OCI-LY1 (cell line): ENCODE results near the gene IGF1.

Experiments
- H2AFZ ChIP-seq: fragments of 200-600 bp; sonication (generic), shearing (Covaris generic); 2 replicates; pipeline ENCODE4 v1.6.0; 2014; ENCODE audit warnings: antibody characterized with exemption, mild to moderate bottlenecking, low read length
- H3F3A ChIP-seq: fragments of 200-600 bp; sonication (generic), shearing (Covaris generic); 2 replicates; pipeline ENCODE4 v1.6.0; 2014; ENCODE audit warnings: mild to moderate bottlenecking, antibody characterized with exemption, low read length, moderate library complexity; ENCODE audit not compliant: insufficient read depth
- H3K27ac ChIP-seq: fragments of 200-600 bp; sonication (generic); 2 replicates; pipeline ENCODE4 v1.5.1; 2014; ENCODE audit warnings: low read length, mixed run types, mild to moderate bottlenecking, low read depth; ENCODE audit not compliant: poor library complexity, severe bottlenecking
- H3K27me3 ChIP-seq: fragments of 200-600 bp; sonication (generic); 2 replicates; pipeline ENCODE4 v1.6.0; 2014; ENCODE audit warnings: antibody characterized with exemption, mild to moderate bottlenecking, low read length, moderate library complexity; ENCODE audit not compliant: insufficient read depth
- H3K36me3 ChIP-seq: fragments of 200-600 bp; sonication (generic); 2 replicates; pipeline ENCODE4 v1.6.1; 2014; ENCODE audit warnings: mild to moderate bottlenecking, antibody characterized with exemption, low read length, moderate library complexity, mixed read lengths; ENCODE audit not compliant: insufficient read depth
- H3K4me1 ChIP-seq: fragments of 200-600 bp; sonication (generic); 2 replicates; pipeline ENCODE4 v1.5.1; 2014; ENCODE audit warnings: mild to moderate bottlenecking, low read length, moderate library complexity; ENCODE audit not compliant: insufficient read depth, severe bottlenecking
- H3K4me2 ChIP-seq: fragments of 200-600 bp; sonication (generic), shearing (Covaris generic); 2 replicates; pipeline ENCODE4 v1.6.1; 2014; ENCODE audit warnings: low read length
- H3K4me3 ChIP-seq: fragments of 200-600 bp; sonication (generic); 2 replicates; pipeline ENCODE4 v1.5.1; 2014; ENCODE audit warnings: low read length, low read depth, mild to moderate bottlenecking, mixed read lengths; ENCODE audit not compliant: poor library complexity, severe bottlenecking
- H3K79me2 ChIP-seq: fragments of 200-600 bp; shearing (Covaris generic); 2 replicates; pipeline ENCODE4 v1.6.1; 2016; ENCODE audit warnings: mixed run types, low read length, mixed read lengths; ENCODE audit not compliant: insufficient read depth
- H3K9ac ChIP-seq: fragments of 200-600 bp; sonication (generic), shearing (Covaris generic); 2 replicates; pipeline ENCODE4 v1.6.1; 2014; ENCODE audit warnings: mild to moderate bottlenecking, low read length, mixed read lengths
- H3K9me2 ChIP-seq: fragments of 200-600 bp; sonication (generic), shearing (Covaris generic); 2 replicates; pipeline ENCODE4 v1.6.1; 2014; ENCODE audit warnings: low read depth, mild to moderate bottlenecking, low read length, mixed read lengths
- H3K9me3 ChIP-seq: fragments of 200-600 bp; shearing (Covaris generic); 2 replicates; pipeline ENCODE4 v1.6.1; 2014; ENCODE audit warnings: low read length, mixed read lengths
- H4K20me1 ChIP-seq: fragments of 200-600 bp; sonication (generic), shearing (Covaris generic); 2 replicates; pipeline ENCODE4 v1.6.0; 2016; ENCODE audit warnings: mild to moderate bottlenecking, low read length; ENCODE audit not compliant: insufficient read depth
- CTCF ChIP-seq: fragments of 200-600 bp; sonication (generic), shearing (Covaris generic); IDR thresholded peaks from 2 replicates; pipeline ENCODE4 v1.5.1; 2017; ENCODE audit warnings: mild to moderate bottlenecking, antibody characterized with exemption, low read length, moderate library complexity, mixed read lengths
- EZH2 ChIP-seq: fragments of 200-600 bp; sonication (generic), shearing (Covaris generic); IDR thresholded peaks from 2 replicates; pipeline ENCODE4 v1.8.0; 2017; ENCODE audit warnings: borderline replicate concordance, mixed run types, mild to moderate bottlenecking, antibody characterized with exemption, low read length, moderate library complexity, mixed read lengths

Gene IGF1

GRCh38 chr12:102480406-102480805 is at the start of gene IGF1:
Gene IGF1, minus strand, starts transcription at chr12:102480563. Its CDS starts 182 bp downstream, at chr12:102480381.
- Histone ChIP-seq H3K4me3 (no peak within 1 kb of the TSS), H2AFZ (no peak within 1 kb of the TSS), H3K27ac (no peak within 1 kb of the TSS), H3K9ac (no peak within 1 kb of the TSS), H3K4me1 (peaks cover 6% of the 10 kb centered on the region), H3K27me3 (no peaks in the 10 kb centered on the region), H4K20me1 (no peaks in the 10 kb centered on the region), H3K36me3 (no peaks in the 10 kb centered on the region), H3F3A (no peaks in the 10 kb centered on the region), H3K9me3 (no peaks in the 10 kb centered on the region), H3K79me2 (no peaks in the 10 kb centered on the region), H3K4me2 (no peak within 1 kb of the TSS), H3K9me2 (no peaks in the 10 kb centered on the region)
- TF ChIP-seq EZH2 (no peak), CTCF (no peak)

GRCh38 chr12:102528111-102528510 is 47.7 kb upstream of the IGF1 start:
- H3K9ac ChIP-seq = no peak overlapping the region
- H3K9me3 ChIP-seq = no peaks in the 10 kb centered on the region
- no peaks in the 10 kb centered on the region for H4K20me1 ChIP-seq
- no peaks in the 10 kb centered on the region for H3K27me3 ChIP-seq
- TF ChIP-seq EZH2 (no peak), CTCF (no peak)
- no peak overlapping the region for H2AFZ ChIP-seq
- no peaks in the 10 kb centered on the region for H3K36me3 ChIP-seq
- H3K4me3 ChIP-seq = no peak overlapping the region
- H3F3A ChIP-seq = no peaks in the 10 kb centered on the region
- H3K4me1 ChIP-seq = no peaks in the 10 kb centered on the region
- no peak overlapping the region for H3K4me2 ChIP-seq
- no peaks in the 10 kb centered on the region for H3K79me2 ChIP-seq
- H3K27ac ChIP-seq = no peak overlapping the region
- no peaks in the 10 kb centered on the region for H3K9me2 ChIP-seq

GRCh38 chr12:102527171-102527720 is 46.9 kb upstream of the IGF1 start:
- Histone ChIP-seq H3K4me1 (no peaks in the 10 kb centered on the region), H3K27ac (no peak overlapping the region), H2AFZ (no peak overlapping the region), H3K9me3 (no peaks in the 10 kb centered on the region), H3K9me2 (no peaks in the 10 kb centered on the region), H4K20me1 (no peaks in the 10 kb centered on the region), H3K4me2 (no peak overlapping the region), H3K4me3 (no peak overlapping the region), H3K27me3 (no peaks in the 10 kb centered on the region), H3K9ac (no peak overlapping the region), H3F3A (no peaks in the 10 kb centered on the region), H3K36me3 (no peaks in the 10 kb centered on the region), H3K79me2 (no peaks in the 10 kb centered on the region)
- TF ChIP-seq EZH2 = no peak
- no peak for TF ChIP-seq CTCF
